ENCODE data around the gene ABCD1. TPM values are rescaled to one million over a fixed set of nuclear protein-coding genes. Genes with fewer than 3 reads are reported as not detected.

ABCD1 gene
- total RNA-seq, 1 donor from 2014 or later = 15.3 TPM

- Histone ChIP-seq H3K4me3 (ENCODE audit: low read depth, low read length) (no peak overlapping the region), H3K27me3 (ENCODE audit: control insufficient read depth, insufficient read depth, low read length) (no peaks in the 10 kb centered on the region), H3K36me3 (ENCODE audit: control insufficient read depth, insufficient read depth, low read length) (no peaks in the 10 kb centered on the region)
- TF ChIP-seq CTCF (IDR thresholded peaks at IDR 0.05; ENCODE audit: insufficient read depth, low read length, poor library complexity, severe bottlenecking) = no peak
- no peak for DNase-seq (ENCODE audit: low read depth)
These were observed 11.6 kb downstream of the ABCD1 start for GRCh38 chrX:153736071-153736820.

- Histone ChIP-seq H3K4me3 (ENCODE audit: low read depth, low read length) (no peak overlapping the region), H3K27me3 (ENCODE audit: control insufficient read depth, insufficient read depth, low read length) (no peaks in the 10 kb centered on the region), H3K36me3 (ENCODE audit: control insufficient read depth, insufficient read depth, low read length) (no peaks in the 10 kb centered on the region)
- no peak for DNase-seq (ENCODE audit: low read depth)
- no peak for TF ChIP-seq CTCF (IDR thresholded peaks at IDR 0.05; ENCODE audit: insufficient read depth, low read length, poor library complexity, severe bottlenecking)
These were observed 12.3 kb downstream of the ABCD1 start for GRCh38 chrX:153736871-153737441.

- no peaks in the 10 kb centered on the region for H3K36me3 ChIP-seq (ENCODE audit: control insufficient read depth, insufficient read depth, low read length)
- DNase-seq (ENCODE audit: low read depth) = no peak
- H3K4me3 ChIP-seq (ENCODE audit: low read depth, low read length) = no peak overlapping the region
- no peak for TF ChIP-seq CTCF (IDR thresholded peaks at IDR 0.05; ENCODE audit: insufficient read depth, low read length, poor library complexity, severe bottlenecking)
- H3K27me3 ChIP-seq (ENCODE audit: control insufficient read depth, insufficient read depth, low read length) = no peaks in the 10 kb centered on the region
These were observed 13.5 kb downstream of the ABCD1 start for GRCh38 chrX:153738056-153738605.

GRCh38 chrX:153739754-153740486 is 15.3 kb downstream of the ABCD1 start:
- Histone ChIP-seq H3K27me3 (ENCODE audit: control insufficient read depth, insufficient read depth, low read length) (peaks cover 2% of the 10 kb centered on the region), H3K36me3 (ENCODE audit: control insufficient read depth, insufficient read depth, low read length) (no peaks in the 10 kb centered on the region), H3K4me3 (ENCODE audit: low read depth, low read length) (no peak overlapping the region)
- no peak for DNase-seq (ENCODE audit: low read depth)
- TF ChIP-seq CTCF (IDR thresholded peaks at IDR 0.05; ENCODE audit: insufficient read depth, low read length, poor library complexity, severe bottlenecking) = no peak

- no peak for DNase-seq (ENCODE audit: low read depth)
These were observed 16.1 kb downstream of the ABCD1 start for GRCh38 chrX:153740631-153741222.

More at GRCh38 chrX:153740631-153741222, 16.1 kb downstream of the ABCD1 start:
- no peaks in the 10 kb centered on the region for H3K36me3 ChIP-seq (ENCODE audit: control insufficient read depth, insufficient read depth, low read length)
- no peak overlapping the region for H3K4me3 ChIP-seq (ENCODE audit: low read depth, low read length)
- no peak for TF ChIP-seq CTCF (IDR thresholded peaks at IDR 0.05; ENCODE audit: insufficient read depth, low read length, poor library complexity, severe bottlenecking)
- peaks cover 2% of the 10 kb centered on the region for H3K27me3 ChIP-seq (ENCODE audit: control insufficient read depth, insufficient read depth, low read length)

Measured in kidney epithelial cell (primary cell).